GM18909 (cell line): Measurements from ENCODE around the gene GOT2.
"Not testable (repeated sequence)": the region's sequence is repeated elsewhere in the genome, so short reads cannot be mapped to it uniquely, and the experiment has no call there.

Experiments used
- ATAC-seq: cut with Tn5 transposase; IDR thresholded peaks from one replicate; pipeline ENCODE4 v1.9.1; 2021; ENCODE audit warnings: mild to moderate bottlenecking; ENCODE audit not compliant: unreplicated experiment, poor library complexity

The GOT2 gene

DNA sequence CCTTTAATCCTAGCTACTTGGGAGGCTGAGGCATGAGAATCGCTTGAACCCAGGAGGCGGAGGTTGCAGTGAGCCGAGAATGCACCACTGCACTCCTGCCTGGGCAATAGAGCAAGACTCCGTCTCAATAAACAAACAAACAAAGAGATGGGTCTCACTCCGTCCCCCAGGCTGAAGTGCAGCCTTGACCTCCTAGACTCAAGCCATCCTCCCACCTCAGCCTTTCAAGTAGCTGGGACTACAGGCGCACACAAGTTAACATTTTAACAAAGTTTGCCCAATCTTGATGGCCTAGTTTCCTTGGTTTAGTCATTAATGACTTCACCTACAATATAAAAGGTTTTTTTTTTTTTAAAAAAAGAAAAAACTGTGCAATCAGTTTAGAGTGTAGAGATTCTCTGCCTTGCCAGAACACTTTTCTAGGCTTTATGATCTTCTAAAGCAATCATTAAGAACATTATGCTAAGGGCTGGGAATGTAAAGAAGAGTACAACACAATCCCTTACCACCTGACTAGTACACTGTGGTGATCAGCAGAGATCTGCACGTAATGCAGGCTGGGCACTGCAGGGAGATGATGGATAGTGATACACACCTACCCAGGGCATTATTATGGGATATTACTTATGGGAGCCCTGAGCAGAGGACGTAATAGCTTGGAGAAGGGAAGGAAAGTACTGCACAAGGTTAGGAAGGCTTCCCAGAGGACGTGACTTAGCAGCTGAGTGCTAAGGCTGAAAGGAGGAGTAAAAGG, 6.9 kb downstream of the GOT2 start:
- no peak for ATAC-seq

DNA sequence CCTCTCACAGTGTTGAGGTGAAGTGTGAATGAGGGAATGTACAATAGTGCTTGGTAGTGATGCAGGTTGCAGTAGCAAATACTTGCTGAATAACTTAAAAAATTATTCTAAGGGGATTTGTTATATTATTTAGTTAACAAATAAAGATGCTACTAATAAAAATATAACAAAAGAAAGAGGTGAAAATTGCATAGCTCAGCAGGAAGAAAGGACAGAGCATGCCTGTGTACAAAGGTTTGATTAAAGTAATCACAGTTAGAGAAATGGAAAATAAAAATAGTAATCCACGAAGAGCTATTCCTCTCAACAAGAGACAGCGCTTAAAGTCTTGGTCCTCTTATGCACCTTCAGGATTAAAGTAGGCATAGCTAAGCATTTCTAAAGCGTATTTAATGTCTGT, 11.0 kb downstream of the GOT2 start:
- no peak for ATAC-seq

DNA sequence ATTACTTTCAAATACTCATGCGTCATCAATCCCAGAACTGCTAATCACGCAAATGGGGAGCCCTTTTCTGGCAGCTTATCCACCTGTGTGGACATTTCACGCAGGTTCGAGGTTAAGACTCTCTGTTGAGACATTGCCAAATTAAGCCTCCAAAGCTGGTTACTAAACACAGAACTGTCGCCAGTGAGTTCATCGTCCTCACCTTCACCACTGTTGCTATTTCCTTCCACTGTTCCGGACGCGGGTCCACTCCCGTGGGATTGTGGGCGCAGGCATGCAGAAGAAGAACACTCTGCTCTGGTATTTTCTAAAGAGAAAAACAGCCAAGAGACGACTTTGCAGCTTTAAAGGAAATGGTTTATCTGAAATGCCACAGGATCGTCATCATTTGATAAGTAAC, 16.1 kb downstream of the GOT2 start:
- no peak for ATAC-seq

DNA sequence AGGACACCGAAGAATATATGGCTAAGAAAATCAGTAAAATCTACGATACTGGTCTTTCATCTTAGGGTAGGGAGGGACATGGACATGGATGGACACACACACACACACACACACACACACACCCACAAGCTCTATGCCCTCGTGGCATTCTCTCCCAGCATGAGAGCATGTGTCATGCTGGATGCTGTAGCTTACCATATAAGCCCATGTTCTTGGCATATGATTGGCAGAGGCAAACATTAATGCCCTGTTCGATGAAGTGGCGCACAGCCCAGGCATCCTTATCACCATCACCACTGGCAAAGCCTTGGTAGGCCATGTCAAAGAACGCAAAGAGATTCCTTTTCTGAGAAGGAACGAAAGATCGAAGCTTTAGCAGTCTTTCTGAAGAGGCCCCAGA, 17.6 kb downstream of the GOT2 start:
- ATAC-seq = no peak

DNA sequence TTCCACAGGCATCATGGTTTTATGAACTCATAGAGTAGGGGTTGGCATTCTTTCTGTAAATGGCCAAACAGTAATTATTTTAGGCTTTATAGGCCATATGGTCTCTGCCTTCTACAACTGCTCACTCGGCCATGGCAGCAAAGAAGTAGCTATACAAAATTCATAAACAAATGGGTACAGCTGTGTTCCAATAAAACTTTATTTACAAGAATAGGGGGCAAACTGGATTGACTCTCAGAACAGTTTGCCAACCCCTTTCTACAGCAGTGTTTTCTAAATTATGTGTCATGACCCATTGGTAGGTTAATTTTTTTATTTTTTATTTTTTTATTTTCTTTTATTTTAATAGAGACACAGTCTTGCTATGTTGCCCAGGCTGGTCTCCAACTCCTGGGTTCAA, 20.4 kb downstream of the GOT2 start:
- no peak for ATAC-seq

DNA sequence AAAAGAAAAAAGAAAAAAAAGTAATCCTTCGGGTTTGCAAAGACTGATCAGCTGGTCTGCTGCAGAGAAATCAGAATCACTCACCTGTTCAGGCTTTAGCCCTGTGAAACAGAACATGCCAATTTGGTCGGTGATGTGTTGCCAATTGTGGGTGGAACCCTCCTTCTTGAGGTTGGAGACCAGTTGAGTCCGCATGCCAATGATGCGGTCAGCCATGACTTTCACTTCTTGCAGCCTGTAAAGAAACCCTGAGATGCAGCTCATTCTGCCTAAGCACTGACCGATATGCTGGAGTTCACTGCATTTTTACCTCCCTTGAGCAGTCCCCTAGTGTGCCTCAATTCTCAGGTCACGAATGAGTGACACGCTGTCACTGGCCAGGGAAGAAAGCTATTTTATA, 24.8 kb downstream of the GOT2 start:
- no peak for ATAC-seq

GRCh38 chr16:58699151-58699550, 35.0 kb downstream of the GOT2 start:
- no peak for ATAC-seq

DNA sequence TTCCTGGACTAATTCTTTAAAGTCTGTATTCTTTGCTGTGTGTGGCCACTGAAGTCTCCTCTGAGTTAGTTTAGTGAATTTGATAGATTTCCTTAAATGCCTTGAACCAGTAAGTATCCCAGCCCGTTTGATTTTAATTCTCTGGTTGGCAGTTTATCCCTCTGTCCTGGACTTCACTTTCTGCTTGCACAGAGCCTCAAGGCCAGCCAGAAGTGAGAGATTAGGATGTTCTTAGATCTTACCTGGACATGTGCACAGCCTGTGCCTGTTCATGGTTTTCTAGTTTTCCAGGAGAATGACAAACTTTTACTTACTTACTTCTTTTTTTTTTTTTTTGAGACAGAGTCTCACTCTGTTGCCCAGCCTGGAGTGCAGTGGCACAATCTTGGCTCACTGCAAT, 38.7 kb downstream of the GOT2 start:
- no peak for ATAC-seq

DNA sequence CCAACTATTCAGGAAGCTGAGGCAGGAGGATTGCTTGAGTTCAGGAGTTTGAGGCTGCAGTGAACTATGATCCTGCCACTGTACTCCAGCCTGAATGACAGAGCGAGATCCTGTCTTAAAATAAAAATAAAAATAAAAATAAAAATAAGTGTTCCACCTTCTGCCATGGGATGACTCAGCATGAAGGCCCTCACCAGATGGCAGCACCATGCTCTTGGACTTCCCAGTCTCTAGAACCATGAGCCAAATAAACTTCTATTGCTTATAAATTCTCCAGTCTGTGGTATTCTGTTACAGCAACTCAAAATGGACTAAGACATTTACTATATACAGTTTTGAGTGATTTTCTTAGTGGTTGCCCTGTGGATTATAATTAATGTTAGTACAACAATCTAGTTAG, 41.7 kb downstream of the GOT2 start:
- ATAC-seq = no peak

GRCh38 chr16:58686985-58687706, 47.0 kb downstream of the GOT2 start:
- not testable (repeated sequence) for ATAC-seq

- no peak for ATAC-seq
Measured at GRCh38 chr16:58685084-58685449, 49.0 kb downstream of the GOT2 start.

DNA sequence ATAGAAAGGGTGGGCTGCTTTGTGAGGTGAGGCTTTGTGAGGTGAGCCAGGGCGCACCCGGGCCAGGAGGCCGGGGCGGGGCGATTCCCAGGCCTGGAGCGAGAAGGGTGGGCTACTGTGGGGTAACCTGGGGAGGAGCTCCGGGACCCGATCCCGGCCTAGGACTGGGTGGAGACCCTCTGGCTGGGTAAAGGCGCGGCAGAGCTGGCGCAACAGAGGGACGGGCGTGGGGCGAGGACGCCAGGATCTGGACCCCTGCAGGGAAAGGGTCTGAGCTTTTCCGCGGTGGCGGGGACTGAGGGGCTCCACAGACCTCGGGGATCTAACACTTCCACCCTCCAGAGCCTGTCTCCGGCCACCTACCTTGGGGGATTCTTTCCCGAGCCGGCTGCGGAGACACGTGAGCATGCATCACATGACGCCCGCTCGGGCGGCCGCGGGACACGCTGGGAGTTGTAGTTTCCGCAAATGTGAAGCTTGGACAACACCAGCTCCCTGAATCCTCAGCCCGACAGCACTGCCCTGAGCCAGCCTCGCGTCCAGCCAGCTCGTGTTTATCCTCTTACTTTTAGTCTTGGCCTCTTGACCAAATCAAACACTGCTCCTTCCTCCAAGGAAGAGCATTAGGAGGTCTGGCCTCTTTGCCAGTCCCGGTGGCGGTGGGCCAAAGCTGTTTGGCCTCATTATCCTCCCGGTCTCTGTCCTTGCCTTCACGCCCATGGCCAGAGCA, 49.6 kb downstream of the GOT2 start, which contains the start of gene SLC38A7:
Gene SLC38A7, minus strand, starts transcription at position 417 of the 730 bp plus-strand sequence. CDS start 4,644 bp downstream, outside the sequence.
- peak; percentile 98 for ATAC-seq

GRCh38 chr16:58684001-58684353, 50.1 kb downstream of the GOT2 start:
- ATAC-seq = peak; percentile 9

- no peak for ATAC-seq
Measured at GRCh38 chr16:58679763-58680162, 54.4 kb downstream of the GOT2 start.

DNA sequence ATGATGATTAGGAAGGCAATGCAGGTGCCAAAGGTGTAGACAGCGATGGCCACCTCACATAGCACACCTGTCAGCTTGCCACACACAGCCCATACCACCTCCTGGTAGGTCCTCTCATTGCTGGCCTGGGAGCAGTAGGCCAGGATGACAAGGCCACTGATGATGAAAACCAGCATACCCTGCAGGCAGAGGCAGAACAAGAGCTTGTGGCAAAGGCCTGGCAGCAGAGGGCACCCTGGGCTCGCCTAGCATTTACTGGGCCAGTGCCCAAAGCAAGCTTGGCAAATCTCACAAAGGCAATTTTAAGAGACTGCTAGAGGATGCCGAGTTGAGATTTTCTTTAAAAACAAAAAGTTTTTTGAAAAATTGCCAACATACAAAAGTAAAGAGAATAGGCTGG, 55.4 kb downstream of the GOT2 start:
- no peak for ATAC-seq

- no peak for ATAC-seq
Measured at GRCh38 chr16:58678269-58678668, 55.8 kb downstream of the GOT2 start.

DNA sequence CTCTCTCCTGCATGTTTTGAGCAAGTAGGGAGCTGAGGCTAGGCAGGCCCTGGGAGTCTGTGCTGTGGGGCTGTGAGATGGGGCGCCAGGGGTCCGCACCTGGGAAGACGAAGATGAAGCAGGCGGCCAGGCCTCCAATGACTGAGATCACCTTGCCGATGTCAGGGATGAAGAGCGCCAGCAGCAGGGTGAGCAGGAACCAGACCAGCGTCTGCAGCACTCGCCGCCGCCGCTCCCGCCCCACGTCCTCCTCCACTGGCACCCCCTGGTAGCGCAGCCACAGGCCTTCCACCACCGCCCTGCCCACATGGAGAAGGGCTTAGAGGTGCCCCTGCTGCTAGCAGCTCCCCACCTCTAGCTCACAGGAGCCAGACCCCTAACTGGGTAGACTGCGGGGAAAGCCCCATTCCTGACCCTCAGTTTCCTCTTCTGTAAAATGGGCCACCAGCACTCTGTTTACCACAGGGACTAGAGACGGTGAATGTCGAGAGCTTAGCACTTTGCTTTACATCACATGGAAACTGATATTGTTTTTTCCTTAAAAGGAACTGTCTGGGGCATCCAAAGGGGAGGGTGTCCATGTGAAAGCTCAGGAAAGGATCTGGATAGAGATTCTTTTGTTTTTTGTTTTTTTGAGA, 63.1 kb downstream of the GOT2 start:
- ATAC-seq = no peak

GRCh38 chr16:58670177-58670576, 63.9 kb downstream of the GOT2 start:
- ATAC-seq = no peak

GRCh38 chr16:58665200-58665599, 68.9 kb downstream of the GOT2 start:
- ATAC-seq = no peak

GRCh38 chr16:58661199-58661830, 72.8 kb downstream of the GOT2 start:
- peak; percentile 86 for ATAC-seq
